Smooth muscle cell (in vitro differentiated cells): ENCODE results near the gene IL37. TPM values are rescaled to one million over a fixed set of nuclear protein-coding genes. Genes with fewer than 3 reads are reported as not detected.

Experiments used
- DNase-seq: peaks from one replicate; lab custom pipeline; 2025; ENCODE audit not compliant: unreplicated experiment; lab: John Stamatoyannopoulos, UW
- H2AFZ ChIP-seq: fragments of 200-600 bp; sonication (generic); 2 replicates; pipeline ENCODE4 v1.6.0; 2016; ENCODE audit warnings: antibody characterized with exemption, low read depth, mild to moderate bottlenecking
- H3F3A ChIP-seq: fragments of 200-600 bp; sonication (generic); 2 replicates; pipeline ENCODE4 v1.6.0; 2017; ENCODE audit warnings: antibody characterized with exemption, low read depth
- H3K27ac ChIP-seq: fragments of 200-600 bp; sonication (generic); 2 replicates; pipeline ENCODE4 v1.5.1; 2016; ENCODE audit warnings: low read depth, mild to moderate bottlenecking
- H3K27me3 ChIP-seq: fragments of 200-600 bp; sonication (generic); 2 replicates; pipeline ENCODE4 v1.6.1; 2016; ENCODE audit warnings: low read depth, mild to moderate bottlenecking
- H3K36me3 ChIP-seq: fragments of 200-600 bp; sonication (generic); 2 replicates; pipeline ENCODE4 v1.5.1; 2016; ENCODE audit warnings: low read depth
- H3K4me1 ChIP-seq: fragments of 200-600 bp; sonication (generic); 2 replicates; pipeline ENCODE4 v1.5.1; 2016; ENCODE audit warnings: low read depth
- H3K4me2 ChIP-seq: fragments of 200-600 bp; sonication (generic); 2 replicates; pipeline ENCODE4 v1.6.0; 2016; ENCODE audit warnings: mild to moderate bottlenecking
- H3K4me3 ChIP-seq: fragments of 200-600 bp; sonication (generic); 2 replicates; pipeline ENCODE4 v1.5.1; 2016; ENCODE audit warnings: mild to moderate bottlenecking
- H3K79me2 ChIP-seq: fragments of 200-600 bp; sonication (generic); 2 replicates; pipeline ENCODE4 v1.6.0; 2016; ENCODE audit warnings: low read depth, mild to moderate bottlenecking
- H3K9ac ChIP-seq: fragments of 200-600 bp; sonication (generic); 2 replicates; pipeline ENCODE4 v1.6.0; 2016; ENCODE audit warnings: low read depth
- H3K9me3 ChIP-seq: fragments of 200-600 bp; sonication (generic); replicated peaks from 2 replicates; pipeline ENCODE4 v1.5.1; 2016; ENCODE audit warnings: low read depth
- H4K20me1 ChIP-seq: fragments of 200-600 bp; sonication (generic); 2 replicates; pipeline ENCODE4 v1.6.0; 2016; ENCODE audit warnings: low read depth
- WGBS: methylation state at CpG from one replicate; pipeline ENCODE4 v1.1.7; 2016; ENCODE audit warnings: low lambda C conversion rate; 5-methylcytosine and 5-hydroxymethylcytosine counted together
- polyA plus RNA-seq: library from polyadenylated mRNA; unstranded; fragments of >200 nt; fragmentation: Nextera tagmentation; extraction: Ambion mirVana; gene quantifications from 2 replicates; pipeline ENCODE4 v1.2.1, GENCODE V29; 2016
- total RNA-seq: library from RNA; depleted of rRNA; stranded (reverse); fragments of >200 nt; gene quantifications from 2 replicates; pipeline ENCODE4 v1.2.3, GENCODE V29; 2014
- TF ChIP-seq, protein P1 (sequence below): fragments of 200-600 bp; sonication (generic); IDR thresholded peaks from 2 replicates; pipeline ENCODE4 v1.5.1; 2017; ENCODE audit warnings: borderline replicate concordance, mild to moderate bottlenecking, antibody characterized with exemption; ENCODE audit not compliant: insufficient read depth, poor library complexity, severe bottlenecking

The IL37 gene
- total and polyA plus RNA-seq, 2 experiments from 2014 or later, result not detected

- DNase-seq, result no peak
- Histone ChIP-seq H3K27ac (no peak overlapping the region), H3K79me2 (no peaks in the 10 kb centered on the region), H3K36me3 (no peaks in the 10 kb centered on the region), H3K4me3 (no peak overlapping the region), H3K9ac (no peak overlapping the region), H3K9me3 (no peaks in the 10 kb centered on the region), H3K4me2 (no peak overlapping the region), H3K4me1 (no peaks in the 10 kb centered on the region), H3K27me3 (no peaks in the 10 kb centered on the region), H4K20me1 (no peaks in the 10 kb centered on the region), H3F3A (no peaks in the 10 kb centered on the region), H2AFZ (no peak overlapping the region)
- WGBS, result 100% methylated on average over 1 of the region's 1 CpG
- TF ChIP-seq, protein P1, sequence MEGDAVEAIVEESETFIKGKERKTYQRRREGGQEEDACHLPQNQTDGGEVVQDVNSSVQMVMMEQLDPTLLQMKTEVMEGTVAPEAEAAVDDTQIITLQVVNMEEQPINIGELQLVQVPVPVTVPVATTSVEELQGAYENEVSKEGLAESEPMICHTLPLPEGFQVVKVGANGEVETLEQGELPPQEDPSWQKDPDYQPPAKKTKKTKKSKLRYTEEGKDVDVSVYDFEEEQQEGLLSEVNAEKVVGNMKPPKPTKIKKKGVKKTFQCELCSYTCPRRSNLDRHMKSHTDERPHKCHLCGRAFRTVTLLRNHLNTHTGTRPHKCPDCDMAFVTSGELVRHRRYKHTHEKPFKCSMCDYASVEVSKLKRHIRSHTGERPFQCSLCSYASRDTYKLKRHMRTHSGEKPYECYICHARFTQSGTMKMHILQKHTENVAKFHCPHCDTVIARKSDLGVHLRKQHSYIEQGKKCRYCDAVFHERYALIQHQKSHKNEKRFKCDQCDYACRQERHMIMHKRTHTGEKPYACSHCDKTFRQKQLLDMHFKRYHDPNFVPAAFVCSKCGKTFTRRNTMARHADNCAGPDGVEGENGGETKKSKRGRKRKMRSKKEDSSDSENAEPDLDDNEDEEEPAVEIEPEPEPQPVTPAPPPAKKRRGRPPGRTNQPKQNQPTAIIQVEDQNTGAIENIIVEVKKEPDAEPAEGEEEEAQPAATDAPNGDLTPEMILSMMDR, result no peak
Observed at GRCh38 chr2:112889976-112890375, 21.0 kb upstream of the IL37 start.

- Histone ChIP-seq H3K4me1 (no peaks in the 10 kb centered on the region), H3K4me2 (no peak overlapping the region), H3K4me3 (no peak overlapping the region), H3K9ac (no peak overlapping the region), H3K79me2 (no peaks in the 10 kb centered on the region), H4K20me1 (no peaks in the 10 kb centered on the region), H3K27ac (no peak overlapping the region), H3F3A (no peaks in the 10 kb centered on the region), H3K9me3 (no peaks in the 10 kb centered on the region), H2AFZ (no peak overlapping the region), H3K36me3 (no peaks in the 10 kb centered on the region), H3K27me3 (no peaks in the 10 kb centered on the region)
- DNase-seq, result no peak
- WGBS, result 85% methylated on average over 6 of the region's 6 CpGs
- TF ChIP-seq, protein P1, result no peak
Observed at GRCh38 chr2:112891385-112891831, 19.6 kb upstream of the IL37 start.

- no peaks in the 10 kb centered on the region for H4K20me1 ChIP-seq
- H3K27ac ChIP-seq, result no peak overlapping the region
- H3K9ac ChIP-seq, result no peak overlapping the region
- H3K4me2 ChIP-seq, result no peak overlapping the region
- peaks cover 6% of the 10 kb centered on the region for H3K27me3 ChIP-seq
- no peaks in the 10 kb centered on the region for H3K9me3 ChIP-seq
- H3K79me2 ChIP-seq, result no peaks in the 10 kb centered on the region
- H3K4me1 ChIP-seq, result no peaks in the 10 kb centered on the region
- DNase-seq, result no peak
- no peak overlapping the region for H2AFZ ChIP-seq
- 89% methylated on average over 2 of the region's 2 CpGs for WGBS
- TF ChIP-seq, protein P1, result no peak
- no peak overlapping the region for H3K4me3 ChIP-seq
- no peaks in the 10 kb centered on the region for H3F3A ChIP-seq
- no peaks in the 10 kb centered on the region for H3K36me3 ChIP-seq
Observed at GRCh38 chr2:112893752-112894151, 17.2 kb upstream of the IL37 start.

- no peak overlapping the region for H3K4me2 ChIP-seq
- WGBS, result 87% methylated on average over 8 of the region's 8 CpGs
Observed at GRCh38 chr2:112896909-112897623, 13.9 kb upstream of the IL37 start.

More at GRCh38 chr2:112896909-112897623, 13.9 kb upstream of the IL37 start:
- Histone ChIP-seq H3F3A (no peaks in the 10 kb centered on the region), H3K4me3 (no peak overlapping the region), H3K27me3 (peaks cover 6% of the 10 kb centered on the region), H3K9me3 (no peaks in the 10 kb centered on the region), H3K27ac (no peak overlapping the region), H3K79me2 (no peaks in the 10 kb centered on the region), H2AFZ (no peak overlapping the region), H4K20me1 (no peaks in the 10 kb centered on the region), H3K36me3 (no peaks in the 10 kb centered on the region), H3K9ac (no peak overlapping the region), H3K4me1 (no peaks in the 10 kb centered on the region)
- DNase-seq, result no peak
- TF ChIP-seq, protein P1, result no peak
